K562 (cell line): ENCODE results near the gene LYZL4. TPM values are rescaled to one million over a fixed set of nuclear protein-coding genes. Genes with fewer than 3 reads are reported as not detected.

Source experiments
- CBX5 ChIP-seq: IDR thresholded peaks from 2 replicates; pipeline ENCODE4 v1.6.1; 2014; ENCODE audit warnings: low read depth, borderline replicate concordance
- CEBPG ChIP-seq, 3 experiments: fragments of 200-800 bp in 1 of 3; sonication (Bioruptor generic) in 1 of 3; sonication (generic) in 1 of 3; formaldehyde crosslinking in 1 of 3; IDR thresholded peaks in 2 of 3; conservative IDR thresholded peaks in 1 of 3; 2 replicates each; pipeline versions ENCODE4 v1.6.1 to v1.8.0; 2016 to 2022; ENCODE audit warnings: missing compliant biosample characterization in 2 of 3, missing genetic modification characterization in 2 of 3, mild to moderate bottlenecking in 1 of 3, missing genetic modification reagents in 1 of 3
- CHD1 ChIP-seq: fragments of 200-600 bp; sonication (generic); IDR thresholded peaks from one replicate; pipeline ENCODE4 v1.6.1; 2012; ENCODE audit warnings: mild to moderate bottlenecking, moderate library complexity, low read length, inconsistent platforms
- GMEB1 ChIP-seq: fragments of 250-450 bp; sonication (Bioruptor Pico); IDR thresholded peaks from 2 replicates; pipeline ENCODE4 v1.4.0; 2020; ENCODE audit warnings: mild to moderate bottlenecking
- HIVEP1 ChIP-seq: fragments of 250-450 bp; sonication (Bioruptor Pico); IDR thresholded peaks from 2 replicates; pipeline ENCODE4 v1.4.0; 2020; ENCODE audit warnings: mild to moderate bottlenecking
- MYNN ChIP-seq, 2 experiments: sonication (generic); formaldehyde crosslinking in 1 of 2; IDR thresholded peaks; 2 replicates each; pipeline versions ENCODE4 v1.5.0 to v1.6.1; 2016 to 2020; ENCODE audit warnings: antibody characterized with exemption in 1 of 2, missing genetic modification reagents in 1 of 2
- NCOA6 ChIP-seq: fragments of 450-650 bp; IDR thresholded peaks from 2 replicates; pipeline ENCODE4 v1.6.1; 2017; ENCODE audit warnings: mild to moderate bottlenecking
- NFIC ChIP-seq: fragments of 450-650 bp; IDR thresholded peaks from 2 replicates; pipeline ENCODE4 v1.6.1; 2017; ENCODE audit warnings: mild to moderate bottlenecking, inconsistent platforms
- POLR2A ChIP-seq: fragments of 450-650 bp; conservative IDR thresholded peaks from 2 replicates; pipeline ENCODE4 v1.6.1; 2016
- SIN3A ChIP-seq, 2 experiments: fragments of 150-350 bp in 1 of 2; IDR thresholded peaks; 2 replicates each; pipeline ENCODE4 v1.6.1; 2011 to 2016; ENCODE audit warnings: borderline replicate concordance in 2 of 2, low read depth in 2 of 2, low read length in 2 of 2, mild to moderate bottlenecking in 2 of 2, moderate library complexity in 2 of 2; ENCODE audit not compliant: control insufficient read depth in 1 of 2
- SMAD2 ChIP-seq: fragments of 150-350 bp; IDR thresholded peaks from 2 replicates; pipeline ENCODE4 v1.6.1; 2014; ENCODE audit warnings: low read depth, mild to moderate bottlenecking, low read length
- SMARCA5 ChIP-seq: fragments of 450-650 bp; IDR thresholded peaks from 2 replicates; pipeline ENCODE4 v1.6.1; 2016
- SRSF9 ChIP-seq: fragments of 200-400 bp; formaldehyde crosslinking; IDR thresholded peaks from 2 replicates; pipeline ENCODE4 v1.6.1; 2017; ENCODE audit warnings: low read depth, low read length, borderline replicate concordance
- ZBTB2 ChIP-seq: fragments of 450-650 bp; IDR thresholded peaks from 2 replicates; pipeline ENCODE4 v1.6.1; 2016; ENCODE audit warnings: antibody characterized with exemption
- ZNF124 ChIP-seq: sonication (generic); formaldehyde crosslinking; IDR thresholded peaks from 2 replicates; pipeline ENCODE4 v1.8.1; 2022; ENCODE audit warnings: missing genetic modification reagents
- ZNF586 ChIP-seq: fragments of 450-650 bp; formaldehyde crosslinking; conservative IDR thresholded peaks from 2 replicates; pipeline ENCODE4 v1.4.0; 2020; ENCODE audit warnings: mild to moderate bottlenecking, moderate library complexity
- ZNF780A ChIP-seq: fragments of 250-450 bp; sonication (Bioruptor Pico); IDR thresholded peaks from 2 replicates; pipeline ENCODE4 v1.5.0; 2021; ENCODE audit warnings: mild to moderate bottlenecking
- ZZZ3 ChIP-seq: fragments of 450-650 bp; IDR thresholded peaks from 2 replicates; pipeline ENCODE4 v1.6.1; 2016; ENCODE audit warnings: antibody characterized with exemption, mild to moderate bottlenecking, moderate library complexity
- polyA plus RNA-seq, 8 experiments: library from polyadenylated mRNA; depleted of rRNA in 4 of 8; stranded (reverse) in 5 of 8; unstranded in 3 of 8; fragments of >200 nt; fragmentation: Nextera tagmentation in 2 of 8; fragmentation: Illumina TruSeq in 1 of 8; extraction: Ambion mirVana in 2 of 8; extraction: Trizol in 1 of 8; gene quantifications; 2 replicates each; pipeline versions ENCODE4 v1.2.1 to v1.2.3, GENCODE V29; 2011 to 2014; ENCODE audit warnings: inconsistent platforms in 1 of 8, missing spikeins in 1 of 8
- total RNA-seq, 7 experiments: library from RNA; depleted of rRNA in 6 of 7; stranded (reverse); fragments of >200 nt in 6 of 7; fragmentation: Illumina TruSeq in 2 of 7; extraction: Trizol in 2 of 7; gene quantifications; 2 replicates each; pipeline versions ENCODE4 v1.2.1 to v1.2.3, GENCODE V29; 2011 to 2021; ENCODE audit warnings: low replicate concordance in 1 of 7

LYZL4 gene
- total and polyA plus RNA-seq, 9 of the 15 experiments (the other 6 are each of a cell fraction or from before 2014, with no cell fraction given): not detected

- no peak for TF ChIP-seq CEBPG (CRISPR knock-in tag; IDR thresholded peaks at IDR 0.05)
- no peak for TF ChIP-seq CEBPG (tag; conservative IDR thresholded peaks at IDR 0.05 in 1 of 2, IDR thresholded peaks at IDR 0.05 in 1 of 2)
- TF ChIP-seq ZBTB2: no peak
- no peak for TF ChIP-seq ZNF124
- TF ChIP-seq POLR2A: no peak
- TF ChIP-seq SRSF9: no peak
- TF ChIP-seq HIVEP1 (CRISPR knock-in tag): no peak
- TF ChIP-seq ZNF780A: no peak
- TF ChIP-seq CHD1: no peak
- TF ChIP-seq CBX5: no peak
- no peak for TF ChIP-seq SIN3A (IDR thresholded peaks at IDR 0.05; ENCODE audit: borderline replicate concordance in 2 of 2, control insufficient read depth in 1 of 2, low read depth in 2 of 2, low read length in 2 of 2)
- no peak for TF ChIP-seq NCOA6
- no peak for TF ChIP-seq NFIC
- TF ChIP-seq GMEB1 (CRISPR knock-in tag): no peak
- no peak for TF ChIP-seq SMARCA5
- no peak for TF ChIP-seq ZZZ3
- no peak for TF ChIP-seq ZNF586 (CRISPR knock-in tag)
- TF ChIP-seq MYNN (IDR thresholded peaks at IDR 0.05): no peak
- no peak for TF ChIP-seq MYNN (CRISPR knock-in tag; IDR thresholded peaks at IDR 0.05)
- TF ChIP-seq SMAD2: no peak
Measured at GRCh38 chr3:42366550-42366949, 43.9 kb downstream of the LYZL4 start (continued).
